ENCODE measurements around the gene TRIL.

The TRIL gene

DNA sequence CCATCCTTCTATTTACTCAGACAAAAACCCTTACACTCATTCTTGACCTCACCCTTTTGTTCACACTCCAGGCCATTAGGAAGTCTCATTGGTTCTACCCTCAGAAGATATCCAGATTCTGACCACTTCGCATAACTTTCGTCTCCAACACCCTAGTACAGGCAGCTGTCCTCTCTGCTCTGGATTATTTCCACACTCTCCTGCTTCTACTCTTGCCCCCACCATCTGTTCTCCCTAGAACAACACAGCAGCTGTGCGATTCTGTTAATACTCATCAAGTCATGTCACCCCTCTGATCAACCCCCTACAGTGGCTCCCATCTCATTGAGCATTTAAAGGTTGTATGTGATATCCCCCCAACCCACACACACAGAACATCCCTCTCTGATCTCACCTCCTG, 15.5 kb upstream of the TRIL start:
- TF ChIP-seq CTCF (IDR thresholded peaks at IDR 0.05; ENCODE audit: low read depth, low read length), result no peak
- no peak overlapping the region for H3K4me3 ChIP-seq (ENCODE audit: low read depth, low read length)

DNA sequence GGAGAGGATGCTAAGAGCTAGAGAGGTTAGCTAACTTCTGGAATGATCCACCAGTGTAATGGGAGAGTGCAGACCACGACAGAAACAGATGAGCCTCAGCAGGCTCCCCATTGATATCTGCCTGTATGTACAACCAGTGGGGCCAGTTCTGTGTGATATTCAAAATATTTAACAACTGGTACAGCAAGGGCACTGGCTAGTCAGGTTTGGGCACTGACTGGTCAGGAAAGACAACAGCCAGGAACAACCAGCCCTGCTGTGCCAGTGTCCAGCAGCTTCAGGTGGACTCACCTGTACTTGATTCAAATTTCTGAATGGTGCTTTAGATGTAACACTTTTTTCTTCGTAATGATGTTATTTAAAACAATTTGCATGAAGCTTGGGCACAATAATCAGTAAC, 5.9 kb upstream of the TRIL start:
- no peak overlapping the region for H3K4me3 ChIP-seq (ENCODE audit: low read depth, low read length)
- TF ChIP-seq CTCF (IDR thresholded peaks at IDR 0.05; ENCODE audit: low read depth, low read length), result no peak

DNA sequence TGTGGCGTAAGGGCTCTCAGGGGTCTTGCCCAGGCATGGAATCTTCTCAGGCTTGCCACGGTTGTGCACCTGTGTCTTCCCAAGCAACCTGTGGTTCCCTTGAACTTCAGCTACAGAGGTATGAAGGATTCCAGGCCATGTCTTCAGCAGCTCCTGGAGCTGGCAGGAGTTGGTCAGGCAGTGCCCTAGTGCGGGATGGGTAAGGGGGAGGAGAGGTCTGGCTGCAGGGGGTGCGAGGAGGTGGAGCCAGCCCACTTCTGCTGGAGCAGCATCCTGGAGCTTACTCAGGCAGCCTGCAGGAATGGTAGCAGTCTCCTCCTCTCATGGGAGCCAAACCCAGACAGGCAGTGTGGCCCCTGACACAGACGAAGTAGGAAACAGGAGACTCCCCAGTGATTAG, 3.8 kb upstream of the TRIL start:
- H3K4me3 ChIP-seq (ENCODE audit: low read depth, low read length), result no peak overlapping the region
- no peak for TF ChIP-seq CTCF (IDR thresholded peaks at IDR 0.05; ENCODE audit: low read depth, low read length)

- no peak overlapping the region for H3K4me3 ChIP-seq (ENCODE audit: low read depth, low read length)
- TF ChIP-seq CTCF (IDR thresholded peaks at IDR 0.05; ENCODE audit: low read depth, low read length), result no peak
These were observed 2.1 kb upstream of the TRIL start for GRCh38 chr7:28960071-28960840.

- no peak for TF ChIP-seq CTCF (IDR thresholded peaks at IDR 0.05; ENCODE audit: low read depth, low read length)
- H3K4me3 ChIP-seq (ENCODE audit: low read depth, low read length), result no peak overlapping the region
These were observed 834 bp upstream of the TRIL start for GRCh38 chr7:28958980-28959347.

- no peak for TF ChIP-seq CTCF (IDR thresholded peaks at IDR 0.05; ENCODE audit: low read depth, low read length)
- peak overlapping the region; percentile 24; the same call in 1 of the 2 replicates for H3K4me3 ChIP-seq (ENCODE audit: low read depth, low read length)
These were observed 337 bp downstream of the TRIL start for GRCh38 chr7:28957751-28958234.

DNA sequence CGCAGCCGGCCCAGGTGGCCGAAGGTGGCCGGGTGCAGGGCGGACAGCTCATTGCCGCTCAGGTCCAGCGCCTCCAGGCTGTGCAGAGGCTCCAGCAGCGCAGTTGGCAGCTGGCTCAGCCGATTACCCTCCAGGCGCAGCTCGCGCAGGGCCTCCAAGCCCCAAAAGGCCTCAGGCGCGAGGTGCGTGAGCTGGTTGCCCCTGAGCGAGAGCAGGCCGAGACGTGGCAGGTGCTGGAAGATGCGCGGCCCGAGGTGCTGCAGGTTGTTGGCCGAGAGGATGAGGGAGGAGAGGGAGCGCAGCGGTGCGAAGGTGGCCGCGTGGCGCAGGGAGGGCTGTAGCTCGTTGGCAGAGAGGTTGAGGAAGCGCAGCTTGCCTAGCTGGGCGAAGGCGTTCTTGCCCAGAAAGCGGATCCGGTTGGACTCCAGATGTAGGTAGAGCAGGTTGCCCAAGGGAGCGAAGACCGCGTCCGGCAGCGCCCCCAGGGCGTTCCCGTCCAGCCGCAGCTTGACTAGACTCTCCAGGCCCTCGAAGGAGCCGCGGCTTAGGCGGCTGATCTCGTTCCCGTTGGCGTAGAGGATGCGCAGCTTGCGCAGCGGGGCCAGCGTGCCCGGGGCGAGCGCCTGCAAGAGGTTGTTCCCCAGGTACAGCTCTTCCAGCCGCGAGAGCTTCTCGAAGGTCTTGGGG, 923 bp downstream of the TRIL start:
- no peak overlapping the region for H3K4me3 ChIP-seq (ENCODE audit: low read depth, low read length)
- no peak for TF ChIP-seq CTCF (IDR thresholded peaks at IDR 0.05; ENCODE audit: low read depth, low read length)

All from WI38 (cell line).